ENCODE results near the gene ANKRD33B. TPM values are rescaled to one million over a fixed set of nuclear protein-coding genes. Genes with fewer than 3 reads are reported as not detected.

Gene ANKRD33B
- total RNA-seq, 4 donors from 2014 or later: 0.57 to 6.5 (median 1.7) TPM

- H3K4me3 ChIP-seq: peak overlapping the region in 1 of 4 donors; percentile 24
- H3K9me3 ChIP-seq: no peaks in the 10 kb centered on the region
- H3K27me3 ChIP-seq: peaks cover 0 to 30% (median 0%) of the 10 kb centered on the region in 4 donors
- DNase-seq: no peak
- H3K4me1 ChIP-seq: peaks cover 16 to 45% (median 21%) of the 10 kb centered on the region in 3 donors
- no peak overlapping the region for H3K27ac ChIP-seq
- WGBS, 2 donors: 26 to 28% methylated on average over 9 to 10 of the region's 13 CpGs
- no peaks in the 10 kb centered on the region for H3K36me3 ChIP-seq
- intact Hi-C loops (cut with DNase I): no loop called here
- TF ChIP-seq CTCF (IDR thresholded peaks at IDR 0.05) (no peak), POLR2A (IDR thresholded peaks at IDR 0.05) (no peak)
Measured at GRCh38 chr5:10536931-10537579, 26.8 kb upstream of the ANKRD33B start.

GRCh38 chr5:10537624-10538023 lies 26.2 kb upstream of the ANKRD33B start:
- 38% methylated on average over 3 of the region's 4 CpGs; no CpG with 5 or more reads in 1 of the 2 donors for WGBS, 2 donors
- intact Hi-C loops (cut with DNase I): no loop called here
- no peak for TF ChIP-seq CTCF (IDR thresholded peaks at IDR 0.05)
- no peak for TF ChIP-seq POLR2A (IDR thresholded peaks at IDR 0.05)
- DNase-seq: no peak
- Histone ChIP-seq H3K27me3 (peaks cover 0 to 30% (median 0%) of the 10 kb centered on the region in 4 donors), H3K9me3 (no peaks in the 10 kb centered on the region), H3K36me3 (no peaks in the 10 kb centered on the region), H3K4me3 (no peak overlapping the region), H3K4me1 (peaks cover 16 to 44% (median 21%) of the 10 kb centered on the region in 3 donors), H3K27ac (no peak overlapping the region)

DNA sequence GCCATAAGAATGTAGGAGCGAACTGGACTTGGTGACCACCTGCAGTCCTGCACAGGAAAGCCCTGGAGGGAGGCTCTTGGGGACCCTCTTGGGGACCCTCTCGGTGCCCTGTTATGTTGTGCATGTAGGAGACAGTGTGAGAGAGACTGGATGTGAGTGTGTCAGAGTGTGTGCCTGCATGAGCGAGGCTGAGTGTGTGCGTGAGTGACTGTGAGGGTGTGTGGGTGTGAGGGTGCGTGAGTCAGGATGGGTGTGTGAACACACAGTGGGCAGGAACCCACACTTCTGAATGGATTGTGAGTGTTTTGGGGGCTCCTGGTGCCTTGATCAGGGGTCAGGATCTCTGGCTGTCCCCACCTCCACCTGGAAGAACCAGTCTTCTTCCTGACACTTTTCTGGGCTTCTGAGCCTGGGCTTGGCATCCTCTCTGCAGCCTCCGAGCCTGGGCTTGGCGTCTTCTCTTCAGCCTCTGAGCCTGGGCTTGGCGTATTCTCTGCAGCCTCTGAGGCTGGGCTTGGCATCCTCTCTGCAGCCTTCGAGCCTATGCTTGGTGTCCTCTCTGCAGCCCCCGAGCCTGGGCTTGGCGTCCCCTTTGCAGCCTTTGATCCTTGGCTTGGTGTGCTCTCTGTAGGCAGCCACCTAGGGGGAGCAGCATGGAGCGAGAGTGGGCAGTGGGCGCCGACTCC lies 25.6 kb upstream of the ANKRD33B start:
- intact Hi-C loops (cut with DNase I): no loop called here
- DNase-seq: no peak
- TF ChIP-seq POLR2A (IDR thresholded peaks at IDR 0.05): no peak
- no peak for TF ChIP-seq CTCF (IDR thresholded peaks at IDR 0.05)
- Histone ChIP-seq H3K36me3 (no peaks in the 10 kb centered on the region), H3K27ac (no peak overlapping the region), H3K4me3 (no peak overlapping the region), H3K9me3 (no peaks in the 10 kb centered on the region), H3K4me1 (peaks cover 16 to 37% (median 20%) of the 10 kb centered on the region in 3 donors), H3K27me3 (peaks cover 0 to 29% (median 0%) of the 10 kb centered on the region in 4 donors)
- 68 to 69% methylated on average over 5 to 7 of the region's 14 CpGs for WGBS, 2 donors

- no peak for TF ChIP-seq POLR2A (IDR thresholded peaks at IDR 0.05)
- no peak for TF ChIP-seq CTCF (IDR thresholded peaks at IDR 0.05)
- H3K4me3 ChIP-seq: no peak overlapping the region
- whole genome bisulfite sequencing, 2 donors: 58 to 73% methylated on average over 14 to 16 of the region's 19 CpGs
- H3K27ac ChIP-seq: no peak overlapping the region
- H3K4me1 ChIP-seq: peaks cover 16 to 30% (median 19%) of the 10 kb centered on the region in 3 donors
- no peak for DNase-seq
- no peaks in the 10 kb centered on the region for H3K36me3 ChIP-seq
- H3K27me3 ChIP-seq: peaks cover 0 to 29% (median 0%) of the 10 kb centered on the region in 4 donors
- no peaks in the 10 kb centered on the region for H3K9me3 ChIP-seq
- intact Hi-C loops (cut with DNase I): no loop called here
Measured at GRCh38 chr5:10538789-10539686, 24.8 kb upstream of the ANKRD33B start.

Measured in esophagus squamous epithelium (tissue), 5 donors.